Cerebellar cortex (tissue), 1 donor: ENCODE results near the gene MX2.

Source experiments
- DNase-seq: peaks from one replicate; pipeline ENCODE4 v3.0.0-alpha.2; 2015; ENCODE audit warnings: low spot score

Gene MX2

GRCh38 chr21:41365377-41366107, 3.7 kb downstream of the MX2 start:
- no peak for DNase-seq

GRCh38 chr21:41366522-41367151, 4.8 kb downstream of the MX2 start:
- DNase-seq: no peak

GRCh38 chr21:41367301-41367944, 5.6 kb downstream of the MX2 start:
- no peak for DNase-seq

GRCh38 chr21:41367945-41368734, 6.3 kb downstream of the MX2 start:
- no peak for DNase-seq

GRCh38 chr21:41368735-41369104, 6.9 kb downstream of the MX2 start:
- DNase-seq: no peak

- no peak for DNase-seq
Measured at GRCh38 chr21:41369105-41369919, 7.5 kb downstream of the MX2 start.

- DNase-seq: no peak
Measured at GRCh38 chr21:41369920-41370839, 8.4 kb downstream of the MX2 start.

GRCh38 chr21:41370840-41371684, 9.2 kb downstream of the MX2 start:
- DNase-seq: no peak

- DNase-seq: no peak
Measured at GRCh38 chr21:41371685-41372030, 9.8 kb downstream of the MX2 start.

- no peak for DNase-seq
Measured at GRCh38 chr21:41373253-41373652, 11.4 kb downstream of the MX2 start.

GRCh38 chr21:41373763-41374162, 11.9 kb downstream of the MX2 start:
- DNase-seq: no peak

- DNase-seq: no peak
Measured at GRCh38 chr21:41374177-41374712, 12.4 kb downstream of the MX2 start.

GRCh38 chr21:41374867-41375533, 13.2 kb downstream of the MX2 start:
- no peak for DNase-seq

- DNase-seq: no peak
Measured at GRCh38 chr21:41375875-41376274, 14.0 kb downstream of the MX2 start.

- no peak for DNase-seq
Measured at GRCh38 chr21:41377715-41378114, 15.9 kb downstream of the MX2 start.

- no peak for DNase-seq
Measured at GRCh38 chr21:41378849-41379248, 17.0 kb downstream of the MX2 start.

GRCh38 chr21:41379901-41380300, 18.1 kb downstream of the MX2 start:
- DNase-seq: no peak

GRCh38 chr21:41381731-41382130, 19.9 kb downstream of the MX2 start:
- DNase-seq: no peak
